ENCODE results near the gene PDSS1. TPM values are rescaled to one million over a fixed set of nuclear protein-coding genes. Genes with fewer than 3 reads are reported as not detected.
"Not testable (repeated sequence)": the region's sequence is repeated elsewhere in the genome, so short reads cannot be mapped to it uniquely, and the experiment has no call there.

The PDSS1 gene
- total RNA-seq, 1 experiment from 2014 or later, result 18.4 TPM

DNA sequence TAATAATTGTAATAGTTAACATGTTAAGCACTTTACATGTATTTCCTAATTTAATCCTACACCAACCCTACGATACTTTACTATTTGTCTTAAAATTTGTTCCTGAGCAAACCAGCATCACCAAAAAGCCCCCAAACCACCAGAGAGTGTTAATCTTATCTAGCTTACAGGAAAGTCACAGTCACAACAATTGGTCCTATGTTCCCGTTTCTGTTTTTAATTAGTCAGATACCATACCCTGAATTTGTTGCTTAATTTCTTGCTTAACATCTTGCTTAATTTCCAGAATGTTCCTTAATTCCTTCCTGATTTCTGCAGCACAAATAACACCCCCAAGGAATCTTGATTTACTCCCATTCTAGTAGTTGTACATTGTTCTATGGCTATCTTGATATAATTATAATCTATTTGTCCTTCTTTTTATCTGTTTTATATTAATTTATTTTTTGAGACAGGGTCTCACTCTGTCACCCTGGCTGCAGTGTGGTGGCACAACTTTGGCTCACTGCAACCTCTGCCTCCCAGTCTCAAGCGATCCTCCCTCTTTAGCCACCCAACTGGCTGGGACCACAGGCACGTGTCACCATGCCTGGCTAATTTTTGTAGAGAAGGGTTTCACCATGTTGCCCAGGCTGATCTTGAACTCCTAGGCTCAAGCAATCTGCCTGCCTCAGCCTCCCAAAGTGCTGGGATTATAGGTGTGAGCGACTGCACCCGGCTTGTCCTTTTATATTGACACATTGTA lies 6.6 kb upstream of the PDSS1 start:
- Histone ChIP-seq H3K79me1 (ENCODE audit: insufficient read depth, low read depth, low read length, poor library complexity, severe bottlenecking) (no peaks in the 10 kb centered on the region), H2BK15ac (ENCODE audit: low read depth, low read length) (no peak overlapping the region), H4K8ac (replicated peaks; ENCODE audit: insufficient read length, low read depth, low read length) (no peak overlapping the region), H2AFZ (ENCODE audit: low read length) (no peak overlapping the region), H3K23ac (ENCODE audit: insufficient read length, low read depth, low read length) (no peak overlapping the region), H4K20me1 (ENCODE audit: control insufficient read depth, insufficient read depth, insufficient read length) (no peaks in the 10 kb centered on the region), H3K27me3 (ENCODE audit: insufficient read depth, low read length) (no peaks in the 10 kb centered on the region), H2BK12ac (ENCODE audit: insufficient read length, low read depth, low read length) (no peak overlapping the region), H2BK120ac (ENCODE audit: low read depth, low read length, poor library complexity, severe bottlenecking) (no peak overlapping the region), H2BK5ac (ENCODE audit: insufficient read length, low read length) (no peak overlapping the region), H3K4ac (ENCODE audit: low read depth, low read length) (no peak overlapping the region), H2AK5ac (ENCODE audit: insufficient read length, low read length) (no peak overlapping the region), H3K56ac (ENCODE audit: insufficient read length, low read depth, low read length) (no peak overlapping the region), H3K18ac (ENCODE audit: insufficient read length, low read depth, low read length) (no peak overlapping the region), H2BK20ac (ENCODE audit: low read depth, low read length, poor library complexity, severe bottlenecking) (no peak overlapping the region), H3K27ac (ENCODE audit: insufficient read length, low read depth, low read length) (no peak overlapping the region), H3K79me2 (ENCODE audit: insufficient read depth, low read length) (no peaks in the 10 kb centered on the region), H3K4me2 (ENCODE audit: insufficient read depth, insufficient read length, low read length) (no peak overlapping the region), H4K91ac (ENCODE audit: insufficient read length, low read depth, low read length) (no peak overlapping the region), H3K23me2 (ENCODE audit: insufficient read length, low read depth, low read length, poor library complexity, severe bottlenecking) (no peaks in the 10 kb centered on the region), H3K9ac (ENCODE audit: extremely low read depth, insufficient read length, low read length) (no peak overlapping the region), H3K4me1 (ENCODE audit: insufficient read depth, low read length) (no peaks in the 10 kb centered on the region), H3T11ph (ENCODE audit: low read length) (no peak overlapping the region), H3K9me3 (ENCODE audit: control insufficient read depth, low read depth, low read length) (no peaks in the 10 kb centered on the region), H4K5ac (ENCODE audit: insufficient read length, low read depth, low read length) (no peak overlapping the region), H3K14ac (ENCODE audit: insufficient read depth, low read length) (no peak overlapping the region)
- no peak overlapping the region for H3K4me3 Mint-ChIP-seq
- H3K9me3 Mint-ChIP-seq, result no peaks in the 10 kb centered on the region
- H3K27ac Mint-ChIP-seq, result no peak overlapping the region
- no peaks in the 10 kb centered on the region for H3K4me1 Mint-ChIP-seq
- TF ChIP-seq, protein P1, sequence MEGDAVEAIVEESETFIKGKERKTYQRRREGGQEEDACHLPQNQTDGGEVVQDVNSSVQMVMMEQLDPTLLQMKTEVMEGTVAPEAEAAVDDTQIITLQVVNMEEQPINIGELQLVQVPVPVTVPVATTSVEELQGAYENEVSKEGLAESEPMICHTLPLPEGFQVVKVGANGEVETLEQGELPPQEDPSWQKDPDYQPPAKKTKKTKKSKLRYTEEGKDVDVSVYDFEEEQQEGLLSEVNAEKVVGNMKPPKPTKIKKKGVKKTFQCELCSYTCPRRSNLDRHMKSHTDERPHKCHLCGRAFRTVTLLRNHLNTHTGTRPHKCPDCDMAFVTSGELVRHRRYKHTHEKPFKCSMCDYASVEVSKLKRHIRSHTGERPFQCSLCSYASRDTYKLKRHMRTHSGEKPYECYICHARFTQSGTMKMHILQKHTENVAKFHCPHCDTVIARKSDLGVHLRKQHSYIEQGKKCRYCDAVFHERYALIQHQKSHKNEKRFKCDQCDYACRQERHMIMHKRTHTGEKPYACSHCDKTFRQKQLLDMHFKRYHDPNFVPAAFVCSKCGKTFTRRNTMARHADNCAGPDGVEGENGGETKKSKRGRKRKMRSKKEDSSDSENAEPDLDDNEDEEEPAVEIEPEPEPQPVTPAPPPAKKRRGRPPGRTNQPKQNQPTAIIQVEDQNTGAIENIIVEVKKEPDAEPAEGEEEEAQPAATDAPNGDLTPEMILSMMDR (conservative IDR thresholded peaks at IDR 0.05), result no peak
- peaks cover 7% of the 10 kb centered on the region for H3K27me3 Mint-ChIP-seq (ENCODE audit: low read depth)
- no CpG with 5 or more reads among the region's 6 CpGs for WGBS (ENCODE audit: extremely low coverage, insufficient read length, low lambda C conversion rate)
- DNase-seq, result no peak
- H3K36me3 Mint-ChIP-seq (ENCODE audit: insufficient read depth in 1 of 3, low read depth in 3 of 3), result no peaks in the 10 kb centered on the region

DNA sequence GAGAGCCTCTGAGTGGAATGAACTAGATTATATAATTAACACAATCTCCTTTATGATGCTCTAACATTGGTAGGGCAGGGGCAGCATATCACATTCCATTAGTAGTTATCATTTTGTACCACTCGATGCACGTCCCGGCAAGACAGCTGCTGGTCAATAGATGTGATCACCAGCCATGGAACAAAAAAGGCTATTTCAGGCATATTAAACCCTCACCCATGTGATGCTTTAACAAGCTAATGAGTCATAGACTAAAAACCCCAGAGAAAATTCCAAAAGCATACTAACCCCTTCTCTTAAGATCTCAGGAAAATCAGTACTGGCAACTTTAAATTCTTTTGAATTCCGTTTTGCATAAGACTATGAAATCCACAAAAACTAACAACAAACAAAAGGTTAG lies 3.0 kb upstream of the PDSS1 start:
- not testable (repeated sequence) for H3K9me3 ChIP-seq (ENCODE audit: control insufficient read depth, low read depth, low read length); H3K4me3 Mint-ChIP-seq; H3K14ac ChIP-seq (ENCODE audit: insufficient read depth, low read length); H3K36me3 Mint-ChIP-seq (ENCODE audit: insufficient read depth in 1 of 3, low read depth in 3 of 3); H2AFZ ChIP-seq (ENCODE audit: low read length); H3K9me3 Mint-ChIP-seq; H2AK5ac ChIP-seq (ENCODE audit: insufficient read length, low read length); H2BK5ac ChIP-seq (ENCODE audit: insufficient read length, low read length); H3K9ac ChIP-seq (ENCODE audit: extremely low read depth, insufficient read length, low read length); H2BK20ac ChIP-seq (ENCODE audit: low read depth, low read length, poor library complexity, severe bottlenecking); H3K23ac ChIP-seq (ENCODE audit: insufficient read length, low read depth, low read length); H3T11ph ChIP-seq (ENCODE audit: low read length); H4K8ac ChIP-seq (replicated peaks; ENCODE audit: insufficient read length, low read depth, low read length); H3K4me2 ChIP-seq (ENCODE audit: insufficient read depth, insufficient read length, low read length); H2BK120ac ChIP-seq (ENCODE audit: low read depth, low read length, poor library complexity, severe bottlenecking); H3K27me3 Mint-ChIP-seq (ENCODE audit: low read depth); DNase-seq; H4K5ac ChIP-seq (ENCODE audit: insufficient read length, low read depth, low read length); H3K27me3 ChIP-seq (ENCODE audit: insufficient read depth, low read length); H3K23me2 ChIP-seq (ENCODE audit: insufficient read length, low read depth, low read length, poor library complexity, severe bottlenecking); H3K79me2 ChIP-seq (ENCODE audit: insufficient read depth, low read length); H3K56ac ChIP-seq (ENCODE audit: insufficient read length, low read depth, low read length); H2BK12ac ChIP-seq (ENCODE audit: insufficient read length, low read depth, low read length); H4K91ac ChIP-seq (ENCODE audit: insufficient read length, low read depth, low read length); H3K27ac Mint-ChIP-seq; H2BK15ac ChIP-seq (ENCODE audit: low read depth, low read length); H3K27ac ChIP-seq (ENCODE audit: insufficient read length, low read depth, low read length); H3K4me1 ChIP-seq (ENCODE audit: insufficient read depth, low read length); H3K4ac ChIP-seq (ENCODE audit: low read depth, low read length); H3K18ac ChIP-seq (ENCODE audit: insufficient read length, low read depth, low read length); H4K20me1 ChIP-seq (ENCODE audit: control insufficient read depth, insufficient read depth, insufficient read length); H3K79me1 ChIP-seq (ENCODE audit: insufficient read depth, low read depth, low read length, poor library complexity, severe bottlenecking)
- WGBS (ENCODE audit: extremely low coverage, insufficient read length, low lambda C conversion rate), result no CpG with 5 or more reads among the region's 4 CpGs
- peaks cover 5 to 11% of the 10 kb centered on the region in 2 experiments; a peak in 3 of 4 replicates for H3K4me1 Mint-ChIP-seq
